ENCODE measurements around the gene C1QTNF6. TPM values are rescaled to one million over a fixed set of nuclear protein-coding genes. Genes with fewer than 3 reads are reported as not detected.

The C1QTNF6 gene
- total and polyA plus RNA-seq, 2 donors = 3.6 to 23.2 TPM

DNA sequence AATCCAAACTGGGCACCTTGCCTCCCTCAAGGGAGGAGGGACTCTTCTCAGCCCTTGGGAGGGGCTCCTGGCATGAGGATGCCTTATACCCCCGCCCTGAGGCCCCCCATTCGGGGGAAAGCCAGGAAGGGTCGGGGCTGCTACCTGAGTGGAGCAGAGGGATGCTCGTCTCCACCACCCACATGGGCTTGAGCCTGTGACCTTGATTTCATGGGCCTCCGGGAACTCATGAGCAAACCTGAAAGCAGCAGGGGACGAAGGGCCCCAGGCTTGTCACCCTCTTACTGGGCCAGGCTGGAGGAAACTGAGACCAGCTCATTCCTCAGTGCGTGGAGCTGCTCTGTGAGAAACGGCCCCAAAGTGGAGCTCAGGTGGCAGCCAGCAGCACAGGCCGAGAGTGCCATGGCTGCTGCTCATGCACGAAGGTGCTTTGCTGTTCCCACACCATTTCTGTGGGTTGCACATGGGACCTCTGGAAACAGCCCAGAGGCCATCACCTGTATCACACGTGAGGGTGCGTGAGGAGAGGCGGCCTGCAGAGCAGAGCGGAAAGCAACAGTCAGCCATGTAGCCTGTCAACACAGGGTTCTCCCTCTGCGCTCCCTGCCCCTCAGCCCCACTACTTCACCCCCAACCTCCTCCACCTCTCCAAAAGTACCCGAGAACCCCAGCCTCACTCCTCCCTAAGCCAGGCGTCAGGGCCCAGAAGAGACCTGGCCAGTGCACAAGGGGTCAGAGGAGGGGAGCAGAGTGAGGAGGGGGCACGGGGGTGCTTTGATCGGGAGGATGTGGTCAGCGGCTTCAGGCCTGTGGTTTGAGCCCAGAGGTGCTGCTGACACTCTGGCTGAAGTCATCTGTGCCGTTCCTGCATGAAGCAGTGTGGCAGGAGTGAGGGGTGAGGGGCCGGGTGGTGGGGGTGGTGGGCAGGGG lies 24.2 kb downstream of the C1QTNF6 start:
- WGBS = 82% methylated on average over 22 of the region's 22 CpGs
- DNase-seq (ENCODE audit: low read depth in 6 of 9, low spot score in 9 of 9) = no peak
- Histone ChIP-seq H3K27me3 (ENCODE audit: control insufficient read depth in 2 of 2, insufficient read depth in 1 of 2, low read length in 1 of 2) (peaks cover 0 to 2% of the 10 kb centered on the region in 2 donors), H3K4me1 (ENCODE audit: control insufficient read depth in 2 of 2, insufficient read depth in 2 of 2, low read length in 2 of 2) (peaks cover 2 to 51% of the 10 kb centered on the region in 2 donors), H3K36me3 (ENCODE audit: control insufficient read depth in 2 of 2, insufficient read depth in 2 of 2, low read length in 1 of 2) (no peaks in the 10 kb centered on the region), H3K4me3 (ENCODE audit: low read length in 2 of 2) (no peak overlapping the region), H3K27ac (ENCODE audit: low read depth in 1 of 2, low read length in 1 of 2) (no peak overlapping the region), H3K9me3 (ENCODE audit: control insufficient read depth in 2 of 2, insufficient read depth in 1 of 2, low read length in 1 of 2) (peaks cover 1 to 16% of the 10 kb centered on the region in 2 donors)

DNA sequence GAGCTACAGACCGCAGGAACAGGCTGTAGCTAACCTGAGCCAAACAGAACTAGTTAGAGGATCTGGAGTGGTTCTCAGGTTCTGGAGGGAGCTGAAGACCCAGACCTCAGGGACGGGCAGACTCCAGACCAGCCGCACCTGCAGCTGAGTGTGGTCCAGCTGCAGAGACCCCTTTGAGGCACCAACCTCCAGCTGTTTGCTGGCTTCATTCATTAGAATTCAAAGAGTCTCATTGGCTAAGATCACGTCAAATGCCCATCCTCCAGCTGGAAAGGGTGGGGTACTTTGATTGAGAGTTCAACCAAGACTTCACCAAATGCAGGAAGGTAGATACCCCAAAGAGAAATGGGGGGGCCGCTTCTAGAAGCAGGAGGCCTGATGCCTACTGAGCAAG lies 25.0 kb downstream of the C1QTNF6 start:
- WGBS = 94% methylated on average over 5 of the region's 5 CpGs

DNA sequence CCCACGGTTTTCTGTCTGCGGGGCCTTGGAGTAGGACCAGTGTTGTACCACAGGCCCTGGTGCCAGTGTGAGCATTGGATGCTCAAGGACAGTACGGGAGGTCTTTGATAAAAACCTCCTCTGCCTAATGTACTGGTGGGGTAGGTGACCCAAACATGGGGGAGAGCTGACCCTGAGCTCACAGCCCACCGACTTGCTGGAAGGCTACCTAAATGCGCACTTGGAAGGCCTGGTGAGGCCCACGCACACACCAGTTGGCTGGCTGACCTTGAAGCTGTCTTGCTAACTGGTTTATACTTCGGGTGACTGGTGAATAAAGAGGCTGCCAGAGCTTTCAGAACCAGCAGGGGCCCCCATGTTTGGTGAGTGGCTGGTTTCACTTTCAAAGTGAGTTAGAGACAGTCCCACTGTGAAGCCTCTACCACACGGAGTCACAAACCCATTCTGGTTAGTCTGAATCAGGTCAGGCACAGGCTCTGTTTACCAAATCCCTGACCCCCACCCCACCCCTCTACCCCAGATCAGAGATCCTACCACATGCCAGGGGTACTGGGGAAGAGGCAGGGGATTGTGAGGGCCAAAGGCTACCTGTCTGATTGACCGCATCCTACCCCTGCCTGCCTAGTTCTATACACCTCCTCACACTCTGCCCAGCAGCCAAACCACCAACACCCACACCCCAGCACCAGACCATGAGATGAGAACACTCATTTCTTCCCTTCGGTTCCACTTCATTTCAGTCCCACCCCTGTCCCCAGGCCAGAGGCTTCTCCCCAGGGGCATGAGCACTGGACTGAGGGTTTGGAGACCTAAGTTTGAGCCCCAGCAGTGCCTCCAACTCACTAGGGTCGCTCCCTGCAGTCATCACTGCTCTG lies 25.6 kb downstream of the C1QTNF6 start:
- Histone ChIP-seq H3K27me3 (ENCODE audit: control insufficient read depth in 2 of 2, insufficient read depth in 1 of 2, low read length in 1 of 2) (no peaks in the 10 kb centered on the region), H3K4me3 (ENCODE audit: low read length in 2 of 2) (no peak overlapping the region), H3K4me1 (ENCODE audit: control insufficient read depth in 2 of 2, insufficient read depth in 2 of 2, low read length in 2 of 2) (peaks cover 2 to 50% of the 10 kb centered on the region in 2 donors), H3K9me3 (ENCODE audit: control insufficient read depth in 2 of 2, insufficient read depth in 1 of 2, low read length in 1 of 2) (peaks cover 1 to 10% of the 10 kb centered on the region in 2 donors), H3K36me3 (ENCODE audit: control insufficient read depth in 2 of 2, insufficient read depth in 2 of 2, low read length in 1 of 2) (no peaks in the 10 kb centered on the region), H3K27ac (ENCODE audit: low read depth in 1 of 2, low read length in 1 of 2) (peak overlapping the region in 1 of 2 donors; percentile 37)
- 79% methylated on average over 11 of the region's 11 CpGs for WGBS
- DNase-seq (ENCODE audit: low read depth in 6 of 9, low spot score in 9 of 9) = peak in 2 of 9 donors; percentile 38 to 66

More for the DNA sequence above, 25.0 kb downstream of the C1QTNF6 start:
- no peak for DNase-seq (ENCODE audit: low read depth in 6 of 9, low spot score in 9 of 9)
- H3K27me3 ChIP-seq (ENCODE audit: control insufficient read depth in 2 of 2, insufficient read depth in 1 of 2, low read length in 1 of 2) = no peaks in the 10 kb centered on the region
- H3K27ac ChIP-seq (ENCODE audit: low read depth in 1 of 2, low read length in 1 of 2) = no peak overlapping the region
- H3K4me3 ChIP-seq (ENCODE audit: low read length in 2 of 2) = no peak overlapping the region
- peaks cover 1 to 10% of the 10 kb centered on the region in 2 donors for H3K9me3 ChIP-seq (ENCODE audit: control insufficient read depth in 2 of 2, insufficient read depth in 1 of 2, low read length in 1 of 2)
- no peaks in the 10 kb centered on the region for H3K36me3 ChIP-seq (ENCODE audit: control insufficient read depth in 2 of 2, insufficient read depth in 2 of 2, low read length in 1 of 2)
- peaks cover 2 to 51% of the 10 kb centered on the region in 2 donors for H3K4me1 ChIP-seq (ENCODE audit: control insufficient read depth in 2 of 2, insufficient read depth in 2 of 2, low read length in 2 of 2)

DNA sequence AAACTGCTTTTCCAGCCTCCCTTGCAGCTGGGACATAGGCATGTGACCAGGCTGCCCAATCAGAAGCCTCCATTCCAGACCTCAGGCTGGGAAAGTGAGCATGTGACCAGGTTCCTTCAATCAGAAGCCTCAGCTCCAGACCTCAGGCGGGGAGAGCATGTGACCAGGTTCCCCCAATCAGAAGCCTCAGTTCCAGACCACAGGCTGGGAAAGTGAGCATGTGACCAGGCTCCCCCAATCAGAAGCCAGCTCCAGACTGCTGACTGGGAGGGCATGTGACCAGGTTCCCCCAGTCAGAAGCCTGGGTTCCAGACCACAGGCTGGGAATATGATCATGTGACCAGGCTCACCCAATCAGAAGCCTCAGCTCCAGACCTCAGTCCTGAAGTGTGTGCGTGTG lies 26.6 kb downstream of the C1QTNF6 start:
- H3K27ac ChIP-seq (ENCODE audit: low read depth in 1 of 2, low read length in 1 of 2) = no peak overlapping the region
- peaks cover 0 to 15% of the 10 kb centered on the region in 2 donors for H3K9me3 ChIP-seq (ENCODE audit: control insufficient read depth in 2 of 2, insufficient read depth in 1 of 2, low read length in 1 of 2)
- no peak overlapping the region for H3K4me3 ChIP-seq (ENCODE audit: low read length in 2 of 2)
- DNase-seq (ENCODE audit: low read depth in 6 of 9, low spot score in 9 of 9) = no peak
- WGBS = 99% methylated on average over 2 of the region's 2 CpGs
- H3K27me3 ChIP-seq (ENCODE audit: control insufficient read depth in 2 of 2, insufficient read depth in 1 of 2, low read length in 1 of 2) = no peaks in the 10 kb centered on the region
- H3K36me3 ChIP-seq (ENCODE audit: control insufficient read depth in 2 of 2, insufficient read depth in 2 of 2, low read length in 1 of 2) = no peaks in the 10 kb centered on the region
- H3K4me1 ChIP-seq (ENCODE audit: control insufficient read depth in 2 of 2, insufficient read depth in 2 of 2, low read length in 2 of 2) = peaks cover 0 to 48% of the 10 kb centered on the region in 2 donors

DNA sequence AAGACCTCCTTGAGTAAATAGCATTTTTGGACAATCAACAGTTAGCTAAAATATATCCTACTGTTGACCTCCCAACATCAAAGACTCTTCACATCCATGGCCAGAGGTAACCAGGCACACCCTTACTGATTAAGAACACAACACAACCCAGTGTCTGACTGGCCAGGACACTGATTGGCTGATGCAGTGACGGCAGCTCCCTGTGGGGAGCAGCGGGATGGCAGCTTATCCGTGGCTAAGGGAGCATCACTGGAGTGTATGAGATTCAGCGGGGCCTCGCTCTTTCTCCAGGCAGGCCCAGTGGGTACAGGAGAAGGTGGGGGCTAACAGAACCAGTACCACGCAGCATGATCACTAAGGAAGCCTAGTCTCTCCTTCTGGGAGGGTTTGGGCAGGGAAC lies 28.0 kb downstream of the C1QTNF6 start:
- Histone ChIP-seq H3K36me3 (ENCODE audit: control insufficient read depth in 2 of 2, insufficient read depth in 2 of 2, low read length in 1 of 2) (no peaks in the 10 kb centered on the region), H3K27me3 (ENCODE audit: control insufficient read depth in 2 of 2, insufficient read depth in 1 of 2, low read length in 1 of 2) (no peaks in the 10 kb centered on the region), H3K27ac (ENCODE audit: low read depth in 1 of 2, low read length in 1 of 2) (no peak overlapping the region), H3K4me1 (ENCODE audit: control insufficient read depth in 2 of 2, insufficient read depth in 2 of 2, low read length in 2 of 2) (peaks cover 0 to 36% of the 10 kb centered on the region in 2 donors), H3K9me3 (ENCODE audit: control insufficient read depth in 2 of 2, insufficient read depth in 1 of 2, low read length in 1 of 2) (peaks cover 0 to 22% of the 10 kb centered on the region in 2 donors), H3K4me3 (ENCODE audit: low read length in 2 of 2) (no peak overlapping the region)
- no peak for DNase-seq (ENCODE audit: low read depth in 6 of 9, low spot score in 9 of 9)
- 89% methylated on average over 6 of the region's 6 CpGs for WGBS

DNA sequence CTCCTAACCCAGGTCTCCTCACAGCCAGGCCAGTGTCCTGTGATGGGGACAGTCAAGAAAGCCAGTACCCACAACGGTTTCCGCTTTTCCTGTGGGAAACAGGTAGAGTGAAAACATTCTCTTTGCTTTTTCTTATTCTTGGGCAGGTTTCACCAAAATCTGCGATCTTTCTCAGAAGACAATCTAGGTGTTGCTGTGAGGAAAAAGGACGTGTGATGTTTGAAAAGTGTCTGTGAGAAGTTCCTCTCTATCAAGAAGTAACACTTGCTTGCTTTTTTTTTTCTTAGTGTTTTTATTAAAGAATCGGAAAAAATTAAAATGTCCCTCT lies 29.1 kb downstream of the C1QTNF6 start:
- H3K36me3 ChIP-seq (ENCODE audit: control insufficient read depth in 2 of 2, insufficient read depth in 2 of 2, low read length in 1 of 2) = no peaks in the 10 kb centered on the region
- peaks cover 0 to 31% of the 10 kb centered on the region in 2 donors for H3K4me1 ChIP-seq (ENCODE audit: control insufficient read depth in 2 of 2, insufficient read depth in 2 of 2, low read length in 2 of 2)
- no peak overlapping the region for H3K4me3 ChIP-seq (ENCODE audit: low read length in 2 of 2)
- H3K27me3 ChIP-seq (ENCODE audit: control insufficient read depth in 2 of 2, insufficient read depth in 1 of 2, low read length in 1 of 2) = no peaks in the 10 kb centered on the region
- no peak overlapping the region for H3K27ac ChIP-seq (ENCODE audit: low read depth in 1 of 2, low read length in 1 of 2)
- WGBS = 91% methylated on average over 5 of the region's 5 CpGs
- H3K9me3 ChIP-seq (ENCODE audit: control insufficient read depth in 2 of 2, insufficient read depth in 1 of 2, low read length in 1 of 2) = peaks cover 0 to 24% of the 10 kb centered on the region in 2 donors
- DNase-seq (ENCODE audit: low read depth in 6 of 9, low spot score in 9 of 9) = no peak

DNA sequence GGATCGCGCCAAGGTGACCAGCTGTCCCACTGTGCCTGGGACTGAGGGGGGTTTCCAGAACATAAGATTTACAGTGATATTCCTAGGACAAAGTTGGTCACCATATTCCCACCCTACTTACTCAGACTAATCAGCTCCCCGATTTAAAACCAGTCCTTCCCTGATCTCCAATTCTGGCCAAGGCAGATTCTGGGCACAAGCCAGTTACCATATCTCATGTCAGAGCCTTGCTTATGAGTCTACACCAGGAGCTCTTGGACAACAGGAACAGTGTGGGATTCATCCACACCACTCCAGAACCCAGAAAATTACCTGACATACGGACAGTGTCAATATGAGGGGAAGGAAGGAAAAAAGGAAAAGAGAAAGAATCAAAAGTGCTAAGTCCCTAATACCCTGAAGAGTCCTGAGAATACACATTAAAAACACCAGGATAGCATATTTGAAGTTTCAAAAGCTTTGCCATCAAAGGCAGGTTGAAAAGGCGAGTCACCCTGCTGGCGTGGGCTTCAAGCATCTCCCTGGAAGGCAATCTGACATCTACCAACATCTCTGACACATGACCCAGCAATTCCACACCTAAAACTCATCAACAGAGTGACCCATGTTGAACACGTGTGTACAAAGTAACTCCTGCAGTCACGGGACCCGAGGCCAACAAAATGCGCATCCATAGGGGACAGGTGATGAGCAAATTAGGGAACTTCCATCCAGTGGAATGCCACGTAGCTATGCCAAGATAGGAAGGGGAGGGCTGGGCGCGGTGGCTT lies 30.3 kb downstream of the C1QTNF6 start:
- no peak overlapping the region for H3K27ac ChIP-seq (ENCODE audit: low read depth in 1 of 2, low read length in 1 of 2)
- no peaks in the 10 kb centered on the region for H3K27me3 ChIP-seq (ENCODE audit: control insufficient read depth in 2 of 2, insufficient read depth in 1 of 2, low read length in 1 of 2)
- peaks cover 0 to 19% of the 10 kb centered on the region in 2 donors for H3K4me1 ChIP-seq (ENCODE audit: control insufficient read depth in 2 of 2, insufficient read depth in 2 of 2, low read length in 2 of 2)
- H3K9me3 ChIP-seq (ENCODE audit: control insufficient read depth in 2 of 2, insufficient read depth in 1 of 2, low read length in 1 of 2) = peaks cover 0 to 24% of the 10 kb centered on the region in 2 donors
- no peak for DNase-seq (ENCODE audit: low read depth in 6 of 9, low spot score in 9 of 9)
- no peak overlapping the region for H3K4me3 ChIP-seq (ENCODE audit: low read length in 2 of 2)
- 89% methylated on average over 13 of the region's 13 CpGs for WGBS
- H3K36me3 ChIP-seq (ENCODE audit: control insufficient read depth in 2 of 2, insufficient read depth in 2 of 2, low read length in 1 of 2) = no peaks in the 10 kb centered on the region

DNA sequence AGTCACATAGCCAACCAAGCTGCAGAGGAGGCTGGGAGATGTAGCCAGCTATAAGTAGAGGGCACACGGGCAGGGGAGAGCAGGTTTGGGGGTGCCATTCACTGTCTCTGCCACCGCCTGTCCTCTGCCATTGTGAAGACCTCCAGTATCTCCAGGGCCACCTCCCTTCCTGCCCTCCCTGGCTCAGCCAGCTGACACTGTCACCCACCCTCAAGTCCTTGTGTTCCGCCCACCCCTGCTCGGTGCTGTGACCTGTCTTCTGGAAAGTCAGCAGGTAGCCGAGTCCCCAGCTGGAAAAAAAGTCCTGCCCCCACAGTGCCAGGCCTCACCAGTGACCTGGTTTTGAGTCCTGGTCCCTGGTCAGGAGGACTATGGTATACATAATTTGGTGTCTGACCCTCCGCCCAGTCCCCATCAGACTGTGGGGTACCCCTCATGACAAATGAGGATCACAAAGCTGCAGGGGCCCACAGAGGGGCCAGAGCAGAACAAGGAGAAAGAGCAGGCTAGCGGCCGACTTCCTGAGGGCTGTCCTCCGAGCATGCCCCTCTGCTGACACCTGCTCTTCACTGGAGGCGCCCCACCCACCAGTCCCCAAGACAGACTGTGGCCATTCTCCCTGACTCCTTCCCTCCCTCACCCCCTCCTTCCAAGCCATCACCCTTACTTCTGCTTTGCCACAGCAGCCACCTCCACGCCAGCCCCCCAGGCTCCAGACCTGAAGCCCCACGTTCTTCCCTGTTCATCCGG lies 31.2 kb downstream of the C1QTNF6 start:
- H3K4me1 ChIP-seq (ENCODE audit: control insufficient read depth in 2 of 2, insufficient read depth in 2 of 2, low read length in 2 of 2) = peaks cover 0 to 11% of the 10 kb centered on the region in 2 donors
- no peak for DNase-seq (ENCODE audit: low read depth in 6 of 9, low spot score in 9 of 9)
- WGBS = 72% methylated on average over 13 of the region's 13 CpGs
- no peak overlapping the region for H3K4me3 ChIP-seq (ENCODE audit: low read length in 2 of 2)
- H3K9me3 ChIP-seq (ENCODE audit: control insufficient read depth in 2 of 2, insufficient read depth in 1 of 2, low read length in 1 of 2) = peaks cover 0 to 24% of the 10 kb centered on the region in 2 donors
- no peak overlapping the region for H3K27ac ChIP-seq (ENCODE audit: low read depth in 1 of 2, low read length in 1 of 2)
- H3K36me3 ChIP-seq (ENCODE audit: control insufficient read depth in 2 of 2, insufficient read depth in 2 of 2, low read length in 1 of 2) = no peaks in the 10 kb centered on the region
- no peaks in the 10 kb centered on the region for H3K27me3 ChIP-seq (ENCODE audit: control insufficient read depth in 2 of 2, insufficient read depth in 1 of 2, low read length in 1 of 2)

Data from thymus (tissue), 11 donors.